Chondrocyte (in vitro differentiated cells): ENCODE data around the gene LBH. TPM values are rescaled to one million over a fixed set of nuclear protein-coding genes. Genes with fewer than 3 reads are reported as not detected.

Source experiments
- DNase-seq: peaks from one replicate; pipeline ENCODE4 v3.0.0; 2021; ENCODE audit warnings: mixed read lengths, low spot score
- H3K27ac Mint-ChIP-seq: one replicate; pipeline ENCODE4 v1.8.0; 2021; ENCODE audit warnings: mild to moderate bottlenecking, moderate library complexity, mixed read lengths; ENCODE audit not compliant: unreplicated experiment
- H3K27me3 Mint-ChIP-seq: 2 replicates; pipeline ENCODE4 v1.8.0; 2021; ENCODE audit warnings: low read depth, mixed read lengths
- H3K36me3 Mint-ChIP-seq: 2 replicates; pipeline ENCODE4 v1.8.0; 2021; ENCODE audit warnings: low read depth, mixed read lengths
- H3K4me1 Mint-ChIP-seq: 2 replicates; pipeline ENCODE4 v1.8.0; 2021; ENCODE audit warnings: low read depth, mild to moderate bottlenecking, mixed read lengths
- H3K4me3 Mint-ChIP-seq: one replicate; pipeline ENCODE4 v1.8.0; 2021; ENCODE audit warnings: mild to moderate bottlenecking, moderate library complexity, mixed read lengths; ENCODE audit not compliant: unreplicated experiment
- H3K9me3 Mint-ChIP-seq: 2 replicates; pipeline ENCODE4 v1.8.0; 2021; ENCODE audit warnings: low read depth, mixed read lengths
- total RNA-seq: library from RNA; stranded (reverse); gene quantifications from 3 replicates; pipeline ENCODE4 v1.2.1, GENCODE V29; 2021
- TF ChIP-seq, protein P1 (sequence below): fragments of 200-600 bp; sonication (generic); IDR thresholded peaks from 2 replicates; pipeline ENCODE4 v1.5.0; 2021; ENCODE audit warnings: antibody characterized with exemption, mild to moderate bottlenecking, moderate library complexity

Gene LBH
- total RNA-seq, 1 donor from 2014 or later, result 88.8 TPM

DNA sequence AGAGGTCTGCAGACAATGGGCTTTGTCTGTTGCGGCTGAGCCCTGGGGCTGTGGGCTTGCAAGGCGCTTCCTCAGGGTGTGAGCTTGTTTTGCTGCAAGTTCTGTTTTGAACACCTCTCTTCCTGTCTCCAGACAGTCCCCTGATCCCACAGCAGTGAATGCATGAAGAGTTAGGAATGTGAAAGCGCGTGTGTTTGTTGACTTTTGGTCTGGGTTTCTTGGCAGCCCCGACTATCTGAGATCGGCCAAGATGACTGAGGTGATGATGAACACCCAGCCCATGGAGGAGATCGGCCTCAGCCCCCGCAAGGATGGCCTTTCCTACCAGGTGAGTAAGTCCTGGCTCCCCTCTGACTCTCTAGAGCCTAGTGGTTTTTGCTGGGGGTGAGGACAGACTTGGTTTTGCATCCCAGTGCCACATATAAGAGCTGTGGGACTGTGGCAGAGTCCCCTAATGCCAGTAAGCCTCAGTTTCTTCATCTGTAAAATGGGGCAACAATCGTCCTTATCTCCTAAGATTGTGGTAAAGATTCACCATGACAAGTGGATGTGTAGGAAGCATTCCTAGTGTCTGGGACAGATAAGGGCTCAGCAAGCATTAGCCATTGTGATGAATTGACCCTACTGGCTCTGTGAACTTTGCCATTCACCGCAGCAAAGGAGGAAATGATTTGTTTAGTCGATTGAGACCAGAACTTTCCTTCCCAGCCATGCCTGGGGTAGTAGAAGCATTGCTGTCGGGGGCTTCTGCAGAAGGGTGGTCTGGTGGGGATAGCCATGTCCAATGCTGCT lies 3.0 kb downstream of the LBH start:
- H3K4me3 Mint-ChIP-seq, result peak overlapping the region; percentile 84
- DNase-seq, result no peak
- peak overlapping the region; percentile 86 for H3K27ac Mint-ChIP-seq
- TF ChIP-seq, protein P1, sequence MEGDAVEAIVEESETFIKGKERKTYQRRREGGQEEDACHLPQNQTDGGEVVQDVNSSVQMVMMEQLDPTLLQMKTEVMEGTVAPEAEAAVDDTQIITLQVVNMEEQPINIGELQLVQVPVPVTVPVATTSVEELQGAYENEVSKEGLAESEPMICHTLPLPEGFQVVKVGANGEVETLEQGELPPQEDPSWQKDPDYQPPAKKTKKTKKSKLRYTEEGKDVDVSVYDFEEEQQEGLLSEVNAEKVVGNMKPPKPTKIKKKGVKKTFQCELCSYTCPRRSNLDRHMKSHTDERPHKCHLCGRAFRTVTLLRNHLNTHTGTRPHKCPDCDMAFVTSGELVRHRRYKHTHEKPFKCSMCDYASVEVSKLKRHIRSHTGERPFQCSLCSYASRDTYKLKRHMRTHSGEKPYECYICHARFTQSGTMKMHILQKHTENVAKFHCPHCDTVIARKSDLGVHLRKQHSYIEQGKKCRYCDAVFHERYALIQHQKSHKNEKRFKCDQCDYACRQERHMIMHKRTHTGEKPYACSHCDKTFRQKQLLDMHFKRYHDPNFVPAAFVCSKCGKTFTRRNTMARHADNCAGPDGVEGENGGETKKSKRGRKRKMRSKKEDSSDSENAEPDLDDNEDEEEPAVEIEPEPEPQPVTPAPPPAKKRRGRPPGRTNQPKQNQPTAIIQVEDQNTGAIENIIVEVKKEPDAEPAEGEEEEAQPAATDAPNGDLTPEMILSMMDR, result no peak
- H3K9me3 Mint-ChIP-seq, result no peaks in the 10 kb centered on the region
- H3K4me1 Mint-ChIP-seq, result peaks cover 68% of the 10 kb centered on the region
- H3K27me3 Mint-ChIP-seq, result no peaks in the 10 kb centered on the region
- peaks cover 23% of the 10 kb centered on the region for H3K36me3 Mint-ChIP-seq

DNA sequence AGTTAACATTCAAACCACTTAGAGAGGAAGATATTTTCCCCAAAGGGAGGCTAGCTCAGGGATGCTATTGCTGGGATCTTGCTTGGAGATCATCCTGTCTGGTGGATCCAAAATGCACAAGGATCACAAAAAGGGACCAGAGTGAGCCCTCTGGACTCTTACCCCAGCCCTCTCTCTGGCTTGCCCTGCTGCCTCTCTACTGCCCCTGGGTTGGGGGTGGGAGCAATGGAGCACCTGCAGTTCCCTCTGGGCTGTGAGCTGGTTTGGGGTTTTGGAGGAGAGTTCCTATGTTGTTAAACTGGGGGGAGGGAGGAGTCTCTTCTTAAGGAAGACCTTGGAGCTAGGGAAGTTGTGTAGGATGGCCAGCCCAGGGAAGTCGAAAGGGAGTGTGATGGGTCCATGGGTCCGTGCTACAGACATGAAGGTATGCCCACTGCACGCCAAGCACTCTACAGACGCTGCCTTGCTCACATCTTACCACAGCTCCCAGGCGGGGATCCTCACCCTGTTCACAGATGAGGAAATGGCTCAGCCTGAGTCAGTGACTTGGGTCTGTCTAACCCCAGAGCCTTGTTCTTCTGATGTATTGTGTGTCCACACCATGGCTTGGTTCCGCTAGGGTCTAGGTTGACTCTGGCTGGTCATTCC lies 3.8 kb downstream of the LBH start:
- no peak overlapping the region for H3K27ac Mint-ChIP-seq
- peaks cover 75% of the 10 kb centered on the region for H3K4me1 Mint-ChIP-seq
- no peaks in the 10 kb centered on the region for H3K9me3 Mint-ChIP-seq
- H3K27me3 Mint-ChIP-seq, result no peaks in the 10 kb centered on the region
- no peak for DNase-seq
- H3K36me3 Mint-ChIP-seq, result peaks cover 26% of the 10 kb centered on the region
- H3K4me3 Mint-ChIP-seq, result no peak overlapping the region
- TF ChIP-seq, protein P1, result no peak

DNA sequence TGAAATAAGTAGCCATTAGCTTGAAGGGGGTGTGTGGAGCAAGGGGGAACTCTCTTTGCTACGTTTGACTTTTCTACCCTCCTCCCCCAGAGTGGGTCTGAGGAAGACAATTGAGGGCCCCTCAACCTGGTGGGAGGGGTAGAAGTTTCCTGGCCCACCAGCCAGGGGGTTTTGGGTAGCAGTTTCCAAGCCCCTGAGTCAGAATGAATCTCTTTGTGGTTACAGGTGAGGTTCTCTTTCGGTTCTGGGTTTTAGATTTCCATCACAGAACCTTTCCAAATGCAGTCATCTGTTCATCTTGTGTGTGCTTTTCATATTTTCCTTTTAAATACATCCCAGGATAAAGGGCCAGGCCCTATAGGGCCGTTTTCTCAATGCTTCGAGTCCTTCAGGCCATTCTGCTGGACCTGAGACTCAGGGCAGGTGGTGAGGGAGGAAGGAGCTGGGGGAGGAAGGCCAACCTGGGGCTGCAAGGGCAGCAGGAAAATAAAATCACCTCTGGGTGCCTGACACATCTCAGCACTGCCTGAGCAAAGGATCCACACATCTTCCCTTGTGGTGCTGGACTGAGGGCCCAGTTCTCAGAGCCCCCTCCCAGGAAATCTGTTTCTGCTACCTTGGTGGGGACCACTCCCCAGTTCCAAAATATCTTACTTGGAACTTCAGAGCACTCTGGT lies 4.7 kb downstream of the LBH start:
- H3K4me1 Mint-ChIP-seq, result peaks cover 72% of the 10 kb centered on the region
- H3K9me3 Mint-ChIP-seq, result no peaks in the 10 kb centered on the region
- H3K27me3 Mint-ChIP-seq, result no peaks in the 10 kb centered on the region
- H3K4me3 Mint-ChIP-seq, result no peak overlapping the region
- DNase-seq, result no peak
- H3K27ac Mint-ChIP-seq, result no peak overlapping the region
- TF ChIP-seq, protein P1, result no peak
- H3K36me3 Mint-ChIP-seq, result peaks cover 32% of the 10 kb centered on the region

DNA sequence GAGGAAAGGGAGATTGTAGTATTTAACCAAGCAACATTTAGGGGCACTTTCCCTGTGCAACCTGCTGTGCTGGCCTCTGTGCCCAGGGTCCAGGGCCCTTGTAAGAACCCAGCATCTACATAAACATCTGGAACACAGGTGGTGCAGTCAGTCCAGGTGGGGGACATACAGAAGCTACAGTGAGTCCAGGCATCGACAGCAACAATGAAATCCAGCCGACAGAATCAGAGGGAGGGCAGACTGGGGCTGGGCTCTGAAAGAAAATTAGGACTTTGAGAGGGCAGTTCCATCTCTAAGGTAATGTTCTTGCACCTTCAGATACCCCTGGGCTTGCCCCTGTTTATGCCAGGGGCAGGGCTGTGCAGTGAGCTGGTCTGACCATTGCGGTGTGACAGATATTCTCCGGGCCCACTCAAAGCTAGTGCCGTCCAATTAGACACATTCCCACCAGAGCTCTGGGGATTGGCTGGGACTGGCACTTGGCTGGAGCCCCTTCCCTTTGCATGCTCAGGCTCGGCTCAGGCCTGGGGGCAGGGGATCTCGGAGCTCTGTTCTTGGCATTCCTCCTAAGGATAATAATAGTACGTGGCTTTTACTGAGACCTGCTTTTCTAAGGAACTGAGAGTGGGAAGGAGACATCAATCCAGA lies 5.4 kb downstream of the LBH start:
- H3K9me3 Mint-ChIP-seq, result no peaks in the 10 kb centered on the region
- H3K4me1 Mint-ChIP-seq, result peaks cover 75% of the 10 kb centered on the region
- TF ChIP-seq, protein P1, result no peak
- peak overlapping the region; percentile 51 for H3K27ac Mint-ChIP-seq
- no peak for DNase-seq
- peaks cover 33% of the 10 kb centered on the region for H3K36me3 Mint-ChIP-seq
- no peaks in the 10 kb centered on the region for H3K27me3 Mint-ChIP-seq
- no peak overlapping the region for H3K4me3 Mint-ChIP-seq
